ENCODE data around the gene SOD1.
A peak's percentile ranks its signal among the peaks of the same experiment; 100 is the strongest.
"Not testable (repeated sequence)": the region's sequence is repeated elsewhere in the genome, so short reads cannot be mapped to it uniquely, and the experiment has no call there.

Gene SOD1

GRCh38 chr21:31659536-31660258 is at the start of gene SOD1:
SOD1 (plus strand) TSS chr21:31659693; CDS start chr21:31659770, 77 bp downstream.
- peak; percentile 83 for DNase-seq

GRCh38 chr21:31611445-31611844 is 48.0 kb upstream of the SOD1 start:
- DNase-seq, result no peak

GRCh38 chr21:31612894-31613785 is 46.4 kb upstream of the SOD1 start:
- no peak for DNase-seq

- DNase-seq, result no peak
Measured at GRCh38 chr21:31614705-31615104, 44.8 kb upstream of the SOD1 start.

- no peak for DNase-seq
Measured at GRCh38 chr21:31616216-31616615, 43.3 kb upstream of the SOD1 start.

- DNase-seq, result no peak
Measured at GRCh38 chr21:31618696-31619430, 40.6 kb upstream of the SOD1 start.

GRCh38 chr21:31622397-31622796 is 37.1 kb upstream of the SOD1 start:
- no peak for DNase-seq

GRCh38 chr21:31623664-31624063 is 35.8 kb upstream of the SOD1 start:
- DNase-seq, result no peak

- no peak for DNase-seq
Measured at GRCh38 chr21:31624181-31624580, 35.3 kb upstream of the SOD1 start.

- DNase-seq, result no peak
Measured at GRCh38 chr21:31624961-31625491, 34.5 kb upstream of the SOD1 start.

GRCh38 chr21:31629972-31630711 is 29.4 kb upstream of the SOD1 start:
- DNase-seq, result peak; percentile 16

- DNase-seq, result not testable (repeated sequence)
Measured at GRCh38 chr21:31631881-31632280, 27.6 kb upstream of the SOD1 start.

GRCh38 chr21:31634993-31635392 is 24.5 kb upstream of the SOD1 start:
- DNase-seq, result no peak

GRCh38 chr21:31636874-31637273 is 22.6 kb upstream of the SOD1 start:
- DNase-seq, result no peak

GRCh38 chr21:31641416-31641922 is 18.0 kb upstream of the SOD1 start:
- DNase-seq, result no peak

- DNase-seq, result no peak
Measured at GRCh38 chr21:31644643-31645042, 14.8 kb upstream of the SOD1 start.

GRCh38 chr21:31647650-31648049 is 11.8 kb upstream of the SOD1 start:
- DNase-seq, result no peak

GRCh38 chr21:31650930-31651329 is 8.6 kb upstream of the SOD1 start:
- DNase-seq, result no peak

- DNase-seq, result not testable (repeated sequence)
Measured at GRCh38 chr21:31651491-31651890, 8.0 kb upstream of the SOD1 start.

- no peak for DNase-seq
Measured at GRCh38 chr21:31654340-31654739, 5.2 kb upstream of the SOD1 start.

GRCh38 chr21:31654821-31655580 is 4.5 kb upstream of the SOD1 start:
- not testable (repeated sequence) for DNase-seq
